HG03039 (cell line): ENCODE measurements around the gene SELENON.

Source experiments
- ATAC-seq: cut with Tn5 transposase; IDR thresholded peaks from one replicate; pipeline ENCODE4 v1.9.1; 2021; ENCODE audit warnings: mild to moderate bottlenecking, moderate library complexity; ENCODE audit not compliant: unreplicated experiment

SELENON gene

GRCh38 chr1:25858494-25858893, 58.5 kb downstream of the SELENON start:
- no peak for ATAC-seq

- ATAC-seq: peak; percentile 74
Observed at GRCh38 chr1:25858906-25859789, 59.2 kb downstream of the SELENON start, which contains the start of gene AUNIP. Gene AUNIP (minus strand): TSS chr1:25859457. CDS start chr1:25859357, 100 bp downstream.

GRCh38 chr1:25861316-25862286, 61.6 kb downstream of the SELENON start:
- no peak for ATAC-seq

- no peak for ATAC-seq
Observed at GRCh38 chr1:25862785-25863485, 62.9 kb downstream of the SELENON start.

GRCh38 chr1:25863486-25864262, 63.7 kb downstream of the SELENON start:
- ATAC-seq: no peak

- no peak for ATAC-seq
Observed at GRCh38 chr1:25864434-25864833, 64.4 kb downstream of the SELENON start.

GRCh38 chr1:25866288-25866687, 66.3 kb downstream of the SELENON start:
- ATAC-seq: no peak

GRCh38 chr1:25867210-25867991, 67.4 kb downstream of the SELENON start:
- ATAC-seq: no peak
